Measurements from ENCODE around the gene AREG. TPM values are rescaled to one million over a fixed set of nuclear protein-coding genes. Genes with fewer than 3 reads are reported as not detected.

Gene AREG
- total and polyA plus RNA-seq, 7 donors, result 1.1 to 31.9 (median 12.5) TPM

DNA sequence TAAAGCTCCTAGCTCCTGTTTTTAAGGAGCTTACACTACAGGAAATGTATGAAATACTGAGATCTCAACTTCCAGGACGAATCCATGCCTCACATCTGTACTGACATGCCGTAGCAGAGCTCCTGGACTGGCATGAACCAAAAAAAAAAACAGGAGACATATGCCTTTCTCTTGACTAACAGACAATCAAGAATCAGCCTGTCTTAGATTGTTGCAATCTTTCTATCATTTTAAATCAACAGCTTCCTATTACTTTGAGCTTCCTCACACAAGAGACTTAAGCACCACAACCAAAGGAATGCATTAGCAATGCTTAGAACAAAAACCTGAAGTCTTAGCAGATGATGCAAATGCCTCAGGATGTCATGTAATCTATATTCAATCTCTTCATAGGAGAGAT, 34.7 kb upstream of the AREG start:
- WGBS, 2 donors, result 80 to 91% methylated on average over 2 of the region's 2 CpGs
- no peaks in the 10 kb centered on the region for H3K36me3 ChIP-seq
- H3K27me3 ChIP-seq, result no peaks in the 10 kb centered on the region
- no peaks in the 10 kb centered on the region for H3K9me3 ChIP-seq
- TF ChIP-seq POLR2A (IDR thresholded peaks at IDR 0.05) (no peak), EP300 (IDR thresholded peaks at IDR 0.05) (no peak), CTCF (IDR thresholded peaks at IDR 0.05) (no peak), POLR2AphosphoS5 (IDR thresholded peaks at IDR 0.05) (no peak)
- H3K4me3 ChIP-seq, result no peak overlapping the region
- no peak overlapping the region for H3K27ac ChIP-seq
- H3K4me1 ChIP-seq, result no peaks in the 10 kb centered on the region
- DNase-seq, result no peak
- intact Hi-C loops (cut with DNase I), result no loop called here

DNA sequence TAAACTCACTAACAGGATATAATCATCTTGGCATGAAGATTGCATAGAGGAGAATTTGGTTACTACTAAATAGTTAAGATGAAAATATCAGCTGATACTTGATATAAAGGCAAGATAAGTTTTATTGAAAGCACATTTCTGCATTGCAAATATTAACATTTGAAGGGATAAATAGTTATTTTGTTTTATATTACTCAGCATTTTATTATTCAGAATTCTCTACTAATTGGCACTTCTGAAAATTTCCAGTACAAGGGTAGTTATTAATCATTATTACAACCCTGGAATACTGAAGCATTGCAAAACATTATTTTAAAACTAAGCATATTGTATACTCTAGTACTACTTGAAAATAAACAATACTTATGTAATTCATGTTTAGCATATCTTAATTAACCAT, 32.7 kb upstream of the AREG start:
- no peaks in the 10 kb centered on the region for H3K9me3 ChIP-seq
- DNase-seq, result no peak
- no peaks in the 10 kb centered on the region for H3K4me1 ChIP-seq
- no peaks in the 10 kb centered on the region for H3K27me3 ChIP-seq
- intact Hi-C loops (cut with DNase I), result no loop called here
- TF ChIP-seq POLR2AphosphoS5 (IDR thresholded peaks at IDR 0.05) (no peak), EP300 (IDR thresholded peaks at IDR 0.05) (no peak), POLR2A (IDR thresholded peaks at IDR 0.05) (no peak), CTCF (IDR thresholded peaks at IDR 0.05) (no peak)
- no peak overlapping the region for H3K27ac ChIP-seq
- no peaks in the 10 kb centered on the region for H3K36me3 ChIP-seq
- H3K4me3 ChIP-seq, result no peak overlapping the region

GRCh38 chr4:74413265-74413664, 31.7 kb upstream of the AREG start:
- intact Hi-C loops (cut with DNase I), result no loop called here
- Histone ChIP-seq H3K4me1 (no peaks in the 10 kb centered on the region), H3K27ac (no peak overlapping the region), H3K9me3 (no peaks in the 10 kb centered on the region), H3K27me3 (no peaks in the 10 kb centered on the region), H3K4me3 (no peak overlapping the region), H3K36me3 (no peaks in the 10 kb centered on the region)
- TF ChIP-seq EP300 (IDR thresholded peaks at IDR 0.05) (no peak), POLR2AphosphoS5 (IDR thresholded peaks at IDR 0.05) (no peak), POLR2A (IDR thresholded peaks at IDR 0.05) (no peak), CTCF (IDR thresholded peaks at IDR 0.05) (no peak)
- DNase-seq, result no peak

GRCh38 chr4:74414149-74414809, 30.7 kb upstream of the AREG start:
- intact Hi-C loops (cut with DNase I), result no loop called here
- no peak overlapping the region for H3K4me3 ChIP-seq
- WGBS, 2 donors, result 52 to 70% methylated on average over 5 of the region's 5 CpGs

DNA sequence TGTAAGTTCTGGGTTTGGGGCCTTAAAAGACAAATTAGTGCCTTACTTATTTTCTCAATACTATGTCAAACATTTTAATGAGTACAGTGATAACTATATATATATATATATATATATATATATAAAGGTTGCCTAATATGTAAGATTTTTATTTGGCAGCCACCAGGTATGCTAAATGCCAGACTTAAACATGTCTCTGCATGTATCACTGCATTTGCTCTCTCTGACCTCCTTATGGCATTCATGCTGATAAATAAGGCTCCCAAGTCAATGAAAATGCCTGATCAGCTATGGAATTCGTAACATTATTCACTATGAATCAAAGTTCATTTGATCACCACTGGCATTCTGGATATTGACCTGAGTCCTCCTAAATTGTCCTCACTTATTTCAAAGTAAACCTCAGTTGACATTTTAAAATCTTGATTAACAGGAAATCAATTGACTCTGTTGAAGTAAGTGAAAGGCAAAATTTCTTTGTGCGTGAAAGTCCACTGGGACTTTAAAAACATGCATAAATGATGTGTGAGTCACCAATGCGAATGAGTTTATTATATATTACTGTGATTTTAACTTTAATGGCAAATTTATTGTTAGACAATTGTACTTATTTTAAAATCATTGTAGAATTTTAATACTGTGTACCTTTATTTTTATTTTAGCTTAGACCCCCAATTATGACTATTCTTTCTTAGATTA, 29.2 kb upstream of the AREG start:
- no peak for DNase-seq
- H3K27ac ChIP-seq, result no peak overlapping the region
- H3K4me1 ChIP-seq, result no peaks in the 10 kb centered on the region
- no peaks in the 10 kb centered on the region for H3K9me3 ChIP-seq
- no peaks in the 10 kb centered on the region for H3K27me3 ChIP-seq
- intact Hi-C loops (cut with DNase I), result no loop called here
- no peaks in the 10 kb centered on the region for H3K36me3 ChIP-seq
- TF ChIP-seq EP300 (IDR thresholded peaks at IDR 0.05) (no peak), CTCF (IDR thresholded peaks at IDR 0.05) (no peak), POLR2AphosphoS5 (IDR thresholded peaks at IDR 0.05) (no peak), POLR2A (IDR thresholded peaks at IDR 0.05) (no peak)
- H3K4me3 ChIP-seq, result no peak overlapping the region
- WGBS, 2 donors, result 81 to 87% methylated on average over 3 of the region's 3 CpGs

More at GRCh38 chr4:74414149-74414809, 30.7 kb upstream of the AREG start:
- H3K4me1 ChIP-seq, result no peaks in the 10 kb centered on the region
- H3K27ac ChIP-seq, result no peak overlapping the region
- no peak for DNase-seq
- TF ChIP-seq POLR2A (IDR thresholded peaks at IDR 0.05) (no peak), POLR2AphosphoS5 (IDR thresholded peaks at IDR 0.05) (no peak)
- no peaks in the 10 kb centered on the region for H3K9me3 ChIP-seq
- H3K27me3 ChIP-seq, result no peaks in the 10 kb centered on the region
- H3K36me3 ChIP-seq, result no peaks in the 10 kb centered on the region
